ENCODE measurements around the gene GIPR.

DNA sequence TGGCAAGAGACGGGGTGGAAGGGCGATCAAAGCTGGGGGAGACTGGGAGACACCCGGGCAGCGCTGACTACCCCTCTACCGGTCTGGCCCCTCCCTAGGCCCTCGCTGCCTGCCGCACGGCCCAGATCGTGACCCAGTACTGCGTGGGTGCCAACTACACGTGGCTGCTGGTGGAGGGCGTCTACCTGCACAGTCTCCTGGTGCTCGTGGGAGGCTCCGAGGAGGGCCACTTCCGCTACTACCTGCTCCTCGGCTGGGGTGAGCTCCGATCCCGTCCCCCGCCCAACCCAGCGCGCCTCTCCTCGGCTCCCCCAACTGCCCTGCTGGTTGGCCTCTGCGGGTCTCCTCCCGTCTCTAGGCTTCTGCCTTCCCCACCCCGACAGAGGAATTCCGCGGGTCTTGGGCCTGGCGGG, 8.8 kb downstream of the GIPR start:
- TF ChIP-seq, protein P1, sequence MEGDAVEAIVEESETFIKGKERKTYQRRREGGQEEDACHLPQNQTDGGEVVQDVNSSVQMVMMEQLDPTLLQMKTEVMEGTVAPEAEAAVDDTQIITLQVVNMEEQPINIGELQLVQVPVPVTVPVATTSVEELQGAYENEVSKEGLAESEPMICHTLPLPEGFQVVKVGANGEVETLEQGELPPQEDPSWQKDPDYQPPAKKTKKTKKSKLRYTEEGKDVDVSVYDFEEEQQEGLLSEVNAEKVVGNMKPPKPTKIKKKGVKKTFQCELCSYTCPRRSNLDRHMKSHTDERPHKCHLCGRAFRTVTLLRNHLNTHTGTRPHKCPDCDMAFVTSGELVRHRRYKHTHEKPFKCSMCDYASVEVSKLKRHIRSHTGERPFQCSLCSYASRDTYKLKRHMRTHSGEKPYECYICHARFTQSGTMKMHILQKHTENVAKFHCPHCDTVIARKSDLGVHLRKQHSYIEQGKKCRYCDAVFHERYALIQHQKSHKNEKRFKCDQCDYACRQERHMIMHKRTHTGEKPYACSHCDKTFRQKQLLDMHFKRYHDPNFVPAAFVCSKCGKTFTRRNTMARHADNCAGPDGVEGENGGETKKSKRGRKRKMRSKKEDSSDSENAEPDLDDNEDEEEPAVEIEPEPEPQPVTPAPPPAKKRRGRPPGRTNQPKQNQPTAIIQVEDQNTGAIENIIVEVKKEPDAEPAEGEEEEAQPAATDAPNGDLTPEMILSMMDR (IDR thresholded peaks at IDR 0.05) = no peak
- no peak for TF ChIP-seq POLR2AphosphoS5 (IDR thresholded peaks at IDR 0.05)

All from esophagus muscularis mucosa (tissue), 3 donors.